Measurements from ENCODE around the gene ANGPTL8.

ANGPTL8 gene

DNA sequence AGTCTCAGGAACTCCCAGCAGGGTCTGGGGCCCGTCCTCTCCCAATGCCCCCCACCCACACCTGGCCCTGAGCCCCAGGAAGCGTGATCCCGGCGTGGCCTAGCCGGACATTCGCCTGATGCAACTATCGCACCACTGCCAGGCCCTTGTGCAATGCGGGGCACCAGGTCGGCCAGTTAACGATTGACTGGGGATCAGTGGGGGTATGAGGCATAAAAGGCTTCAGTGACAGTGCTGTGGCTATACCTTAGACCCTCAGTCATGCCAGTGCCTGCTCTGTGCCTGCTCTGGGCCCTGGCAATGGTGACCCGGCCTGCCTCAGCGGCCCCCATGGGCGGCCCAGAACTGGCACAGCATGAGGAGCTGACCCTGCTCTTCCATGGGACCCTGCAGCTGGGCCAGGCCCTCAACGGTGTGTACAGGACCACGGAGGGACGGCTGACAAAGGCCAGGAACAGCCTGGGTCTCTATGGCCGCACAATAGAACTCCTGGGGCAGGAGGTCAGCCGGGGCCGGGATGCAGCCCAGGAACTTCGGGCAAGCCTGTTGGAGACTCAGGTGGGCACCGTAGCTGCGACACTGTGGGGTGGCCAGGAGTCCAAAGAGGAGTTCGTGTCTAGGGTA, at the start of gene ANGPTL8:
ANGPTL8 (plus strand) TSS at position 243 of the 624 bp plus-strand sequence; CDS start at position 262, 19 bp downstream.
- in situ Hi-C loops (cut with MboI; ENCODE audit: low sequenced_read_pairs): no loop called here

- in situ Hi-C loops (cut with MboI; ENCODE audit: low sequenced_read_pairs): no loop called here
These were observed 48.9 kb upstream of the ANGPTL8 start for GRCh38 chr19:11190501-11190900.

DNA sequence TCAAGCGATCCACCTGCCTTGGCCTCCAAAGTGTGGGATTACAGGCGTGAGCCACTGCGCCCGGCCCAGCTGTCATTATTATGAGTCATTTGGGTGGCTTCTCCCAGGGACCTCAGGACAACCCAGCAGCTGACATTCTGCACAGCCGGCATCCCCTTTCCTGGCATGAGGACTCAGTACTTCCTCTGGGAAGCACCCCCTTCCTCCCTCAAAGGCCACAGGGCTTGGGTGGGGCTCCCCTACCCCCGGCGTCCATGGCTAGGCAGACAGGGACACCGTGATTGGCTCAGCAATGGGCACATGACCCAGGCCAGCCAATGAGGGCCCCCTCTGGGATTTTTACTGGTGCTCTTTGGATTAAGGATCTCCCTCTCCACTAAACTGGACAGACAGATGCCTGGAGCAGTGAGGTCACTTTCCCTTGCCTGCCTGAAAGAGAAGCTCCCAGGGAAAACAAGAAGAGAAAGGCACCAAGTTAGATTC, 48.1 kb upstream of the ANGPTL8 start:
- in situ Hi-C loops (cut with MboI; ENCODE audit: low sequenced_read_pairs): no loop called here

DNA sequence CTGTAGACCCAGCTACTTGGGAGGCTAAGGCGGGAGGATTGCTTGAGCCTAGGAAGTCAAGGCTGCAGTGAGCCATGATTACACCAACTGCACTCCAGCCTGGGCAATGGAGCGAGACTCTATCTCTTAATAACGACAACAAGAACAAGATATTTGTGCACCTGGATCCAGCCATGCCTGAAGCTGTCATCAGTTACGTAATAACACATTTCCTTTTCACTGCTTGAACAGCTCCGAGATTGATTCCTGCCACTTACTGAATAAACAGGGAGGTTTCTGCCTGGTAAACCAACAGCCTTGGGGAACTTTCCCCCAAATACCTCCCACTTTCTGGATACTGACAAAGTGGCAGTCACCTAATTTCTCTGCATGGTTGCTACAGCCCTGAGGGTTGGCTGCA, 47.5 kb upstream of the ANGPTL8 start:
- in situ Hi-C loops (cut with MboI; ENCODE audit: low sequenced_read_pairs): no loop called here

DNA sequence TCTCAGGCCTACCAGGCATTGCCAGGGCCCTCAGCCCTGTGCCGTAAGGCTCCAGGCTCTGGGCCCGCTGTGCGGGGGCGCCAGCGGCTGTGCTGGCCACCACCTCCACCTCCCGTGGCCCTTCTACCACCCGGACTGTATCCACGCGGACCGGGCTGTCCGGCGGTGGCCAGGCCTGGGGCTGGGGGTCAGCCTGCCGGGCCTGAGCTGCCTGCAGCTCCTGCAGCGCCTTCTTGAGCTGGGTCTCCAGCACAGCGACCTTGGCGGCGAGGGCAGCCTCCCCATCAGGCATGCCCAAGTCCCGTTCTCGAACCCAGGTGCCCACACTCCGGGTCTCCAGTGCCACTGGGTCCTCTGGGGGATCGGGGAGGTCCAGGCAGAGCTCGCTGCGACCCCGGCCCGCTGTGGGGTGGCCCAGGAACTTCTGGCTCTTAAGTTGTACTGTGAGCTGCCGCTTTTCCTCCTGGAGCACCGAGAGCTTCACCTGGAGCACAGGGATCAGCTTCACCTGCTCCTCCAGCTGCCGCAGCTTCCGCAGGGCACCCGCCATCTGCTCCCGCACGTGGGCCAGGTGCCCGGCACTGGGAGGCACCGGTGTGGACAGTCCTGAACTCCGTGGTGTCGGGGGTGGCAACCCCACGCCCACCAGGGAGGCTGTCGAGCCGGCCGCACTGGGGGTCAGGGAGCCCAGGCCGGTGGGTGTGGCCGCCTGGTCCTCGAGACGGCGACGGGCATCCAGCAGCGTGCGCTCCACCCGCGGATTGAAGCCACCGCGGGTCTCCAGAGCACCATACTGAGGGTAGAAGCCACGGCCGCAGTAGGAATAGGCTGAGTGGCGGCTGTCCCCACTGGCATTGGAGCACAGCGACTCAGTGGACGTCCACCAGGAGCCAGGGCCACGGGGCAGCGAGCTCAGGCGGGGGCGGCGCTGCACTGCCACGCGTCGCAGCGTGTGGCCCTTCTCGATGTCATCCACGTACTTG, 46.2 kb upstream of the ANGPTL8 start:
- in situ Hi-C loops (cut with MboI; ENCODE audit: low sequenced_read_pairs): no loop called here

DNA sequence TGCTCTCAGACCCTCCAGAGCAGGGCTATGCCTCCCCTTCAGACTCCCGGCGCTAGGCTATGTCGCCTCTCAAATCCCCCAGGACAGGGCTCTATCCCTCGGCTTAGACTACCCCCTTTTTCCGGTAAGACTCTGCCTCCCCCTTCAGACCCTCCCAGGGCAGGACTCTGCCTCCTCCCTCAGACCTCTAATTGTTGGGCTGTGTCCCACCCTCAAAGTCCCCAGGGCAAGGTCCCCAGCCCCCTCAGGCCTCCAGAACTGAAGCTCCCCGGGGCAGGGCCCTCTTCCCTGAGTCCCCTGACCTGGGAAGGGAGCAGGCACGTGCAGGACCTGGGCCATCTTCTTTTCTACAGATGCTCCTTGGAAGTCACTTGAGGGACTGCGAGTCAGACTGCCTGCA, 45.2 kb upstream of the ANGPTL8 start:
- in situ Hi-C loops (cut with MboI; ENCODE audit: low sequenced_read_pairs): no loop called here

GRCh38 chr19:11194656-11195558, 44.5 kb upstream of the ANGPTL8 start:
- in situ Hi-C loops (cut with MboI; ENCODE audit: low sequenced_read_pairs): no loop called here

GRCh38 chr19:11195681-11196080, 43.7 kb upstream of the ANGPTL8 start:
- in situ Hi-C loops (cut with MboI; ENCODE audit: low sequenced_read_pairs): no loop called here

GRCh38 chr19:11196406-11197287, 42.8 kb upstream of the ANGPTL8 start:
- in situ Hi-C loops (cut with MboI; ENCODE audit: low sequenced_read_pairs): no loop called here

DNA sequence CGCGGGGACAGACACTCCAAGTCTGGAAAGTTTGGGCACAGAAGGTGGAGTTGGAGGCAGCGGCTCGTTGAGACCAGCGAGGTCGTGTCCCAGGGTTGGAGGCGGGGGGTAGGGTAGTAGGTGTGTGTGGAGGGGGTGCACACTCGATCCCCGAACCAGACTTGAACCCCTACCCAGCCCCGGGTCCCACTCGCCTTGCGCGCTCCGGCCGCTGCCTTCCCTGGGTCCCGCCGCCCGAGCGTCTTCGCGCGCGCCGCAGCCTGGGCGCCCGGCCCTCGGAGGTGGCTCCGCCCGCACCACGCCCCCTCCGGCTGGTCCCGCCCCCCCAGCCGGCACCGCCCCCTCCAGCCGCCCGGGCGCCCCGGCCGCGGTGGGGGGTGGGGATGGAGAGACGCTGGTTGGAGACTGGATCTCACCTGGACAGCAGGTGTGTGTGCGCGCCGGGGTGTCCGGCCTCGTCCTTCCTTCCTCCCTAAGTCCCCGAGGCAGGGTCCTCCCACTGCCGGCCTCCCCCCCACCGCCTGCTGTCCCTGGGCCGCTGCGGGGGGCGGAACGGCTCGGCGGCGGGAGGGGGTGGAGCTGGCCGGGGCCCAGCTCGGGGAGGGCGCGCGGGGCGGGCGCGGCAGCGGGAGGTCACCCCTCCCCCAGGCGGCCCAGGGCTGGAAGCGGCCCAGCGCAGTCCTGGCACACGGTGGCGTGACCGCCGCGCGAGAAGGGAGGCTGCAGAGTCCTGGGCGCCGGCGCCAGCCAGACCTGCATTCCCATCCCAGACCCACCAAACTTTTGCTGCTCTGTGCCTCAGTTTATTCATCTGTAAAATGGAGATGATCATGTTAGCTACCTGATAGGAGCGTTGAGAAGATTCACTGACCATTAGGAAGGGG, 41.9 kb upstream of the ANGPTL8 start, which contains the start of gene KANK2:
KANK2 (minus strand) TSS at position 255 of the 884 bp plus-strand sequence. CDS start 3,034 bp downstream, outside the sequence.
- in situ Hi-C loops (cut with MboI; ENCODE audit: low sequenced_read_pairs): no loop called here

DNA sequence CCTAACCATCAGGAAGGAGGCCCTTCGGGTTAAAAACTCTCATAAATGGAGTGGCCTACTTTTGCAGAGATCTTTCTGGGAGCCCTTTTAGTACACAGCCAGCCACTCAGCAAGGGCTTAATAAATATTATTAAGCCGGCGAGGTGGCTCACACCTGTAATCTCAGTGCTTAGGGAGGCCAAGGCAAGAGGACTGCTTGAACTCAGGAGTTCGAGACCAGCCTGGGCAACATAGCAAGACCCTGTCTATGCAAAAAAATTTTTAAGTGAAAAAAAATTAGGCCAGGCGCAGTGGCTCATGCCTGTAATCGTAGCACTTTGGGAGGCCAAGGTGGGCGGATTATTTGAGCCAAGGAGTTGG, 41.3 kb upstream of the ANGPTL8 start:
- in situ Hi-C loops (cut with MboI; ENCODE audit: low sequenced_read_pairs): no loop called here

DNA sequence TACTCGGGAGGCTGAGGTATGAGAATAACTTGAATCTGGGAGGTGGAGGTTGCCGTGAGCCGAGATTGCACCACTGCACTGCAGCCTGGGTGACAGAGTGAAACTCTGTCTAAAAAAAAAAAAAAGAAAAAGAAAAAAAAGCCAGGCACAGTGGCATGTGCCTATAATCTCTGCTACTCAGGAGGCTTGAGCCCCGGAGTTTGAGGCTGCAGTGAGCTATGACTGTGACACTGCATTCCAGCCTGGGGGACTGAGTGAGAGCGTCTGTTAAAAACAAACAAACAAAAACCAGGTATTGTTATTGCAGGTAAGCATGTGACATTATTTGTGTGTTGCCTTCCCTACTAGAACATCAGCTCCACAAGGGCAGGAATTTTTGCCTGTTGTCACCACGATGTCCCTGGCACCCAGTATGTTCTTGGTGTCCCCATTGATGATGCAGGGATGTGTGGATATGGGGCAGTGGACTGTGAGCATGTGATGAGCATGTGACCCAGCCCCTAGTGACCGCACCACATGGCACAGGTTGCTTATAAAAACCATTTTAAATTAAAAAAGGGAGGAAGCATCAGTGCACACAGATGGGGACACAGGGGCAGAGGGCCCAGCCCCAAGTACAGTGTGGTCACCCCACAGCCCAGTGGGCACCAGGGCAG, 40.5 kb upstream of the ANGPTL8 start:
- in situ Hi-C loops (cut with MboI; ENCODE audit: low sequenced_read_pairs): no loop called here

- in situ Hi-C loops (cut with MboI; ENCODE audit: low sequenced_read_pairs): no loop called here
These were observed 39.9 kb upstream of the ANGPTL8 start for GRCh38 chr19:11199517-11199916.

- in situ Hi-C loops (cut with MboI; ENCODE audit: low sequenced_read_pairs): loop anchor here (5.0 to 10.0 kb wide), 2 partner anchors 68 to 265 kb away; no protein-coding TSS in a partner anchor
These were observed 39.3 kb upstream of the ANGPTL8 start for GRCh38 chr19:11200015-11200574.

DNA sequence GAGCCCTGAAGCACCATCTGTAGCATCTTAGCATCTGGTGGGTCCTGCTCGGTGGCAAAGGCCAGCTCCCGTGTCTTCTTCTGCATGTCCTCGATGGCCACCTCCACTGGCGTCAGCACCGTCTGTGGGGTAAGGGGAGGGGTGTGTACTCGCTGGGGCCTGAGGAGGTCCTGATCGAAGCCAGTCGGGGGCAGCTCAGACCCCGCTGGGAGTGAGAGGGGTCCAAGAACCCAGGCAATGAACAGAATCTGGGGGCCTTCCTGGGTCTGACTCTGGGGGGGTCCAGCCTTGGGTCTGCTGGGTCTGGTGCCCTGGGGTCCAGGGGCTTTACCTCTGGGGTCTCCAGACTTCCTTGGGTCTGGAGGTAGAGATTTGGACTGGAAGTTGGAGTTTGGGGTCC, 38.5 kb upstream of the ANGPTL8 start:
- in situ Hi-C loops (cut with MboI; ENCODE audit: low sequenced_read_pairs): loop anchor here (5.0 to 10.0 kb wide), 2 partner anchors 69 to 266 kb away; no protein-coding TSS in a partner anchor

- in situ Hi-C loops (cut with MboI; ENCODE audit: low sequenced_read_pairs): loop anchor here (5.0 to 10.0 kb wide), 2 partner anchors 69 to 267 kb away; no protein-coding TSS in a partner anchor
These were observed 37.6 kb upstream of the ANGPTL8 start for GRCh38 chr19:11201791-11202190.

DNA sequence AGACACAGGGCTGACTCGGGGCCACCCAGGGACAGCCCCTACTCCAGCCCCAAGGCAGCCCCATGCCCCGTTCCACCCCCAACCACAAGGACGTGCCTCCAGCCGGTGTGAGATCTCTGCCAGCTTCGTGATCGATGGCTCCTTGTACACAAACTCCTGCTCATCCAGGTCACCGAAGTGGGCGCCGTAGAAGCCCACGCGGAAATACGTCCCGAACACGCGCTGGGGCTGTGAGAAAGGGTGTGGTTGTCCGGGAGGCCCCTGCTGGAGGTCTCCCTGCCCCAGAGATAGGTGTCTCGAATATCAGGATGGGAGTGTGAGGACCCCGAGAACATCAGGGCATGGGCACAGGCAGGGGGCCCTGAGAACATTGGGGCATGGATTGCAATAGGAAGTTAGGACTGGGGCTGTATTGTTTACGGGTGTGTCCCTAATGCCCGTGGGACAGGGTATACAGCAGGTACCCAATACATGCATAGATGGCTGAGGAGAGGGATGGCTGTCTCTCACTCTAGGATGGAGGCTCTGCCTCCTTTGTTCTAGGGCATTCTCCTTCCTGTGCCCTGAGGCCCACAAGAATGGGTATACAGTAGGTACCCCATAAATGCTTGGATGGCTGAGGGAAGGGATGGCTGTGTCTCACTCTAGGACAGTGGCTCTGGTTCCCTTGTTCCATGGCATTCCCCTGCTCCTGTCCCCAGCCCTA, 36.8 kb upstream of the ANGPTL8 start:
- in situ Hi-C loops (cut with MboI; ENCODE audit: low sequenced_read_pairs): loop anchor here (5.0 to 10.0 kb wide), 2 partner anchors 70 to 268 kb away; no protein-coding TSS in a partner anchor

Measured in HL-60/S4 (cell line).